K562 (cell line): ENCODE results near the gene GORASP1. TPM values are rescaled to one million over a fixed set of nuclear protein-coding genes. Genes with fewer than 3 reads are reported as not detected.
A peak's percentile ranks its signal among the peaks of the same experiment; 100 is the strongest.

Experiments used
- ATF1 ChIP-seq, 2 experiments: fragments of 450-650 bp in 1 of 2; IDR thresholded peaks; 2 replicates each; pipeline ENCODE4 v1.6.1; 2016; ENCODE audit warnings: missing compliant biosample characterization in 1 of 2, missing genetic modification characterization in 1 of 2
- BDP1 ChIP-seq: IDR thresholded peaks from 3 replicates; pipeline ENCODE4 v1.6.1; 2011; ENCODE audit not compliant: insufficient read length, insufficient read depth
- CXXC5 ChIP-seq: fragments of 250-450 bp; sonication (Bioruptor Pico); IDR thresholded peaks from 2 replicates; pipeline ENCODE4 v1.8.0; 2022; ENCODE audit warnings: inconsistent platforms, mild to moderate bottlenecking, moderate library complexity
- ETV5 ChIP-seq: sonication (generic); formaldehyde crosslinking; IDR thresholded peaks from 2 replicates; pipeline ENCODE4 v1.4.0; 2020; ENCODE audit warnings: low read depth, mild to moderate bottlenecking, missing genetic modification reagents
- EZH2 ChIP-seq: IDR thresholded peaks from 2 replicates; pipeline ENCODE4 v1.6.1; 2012; ENCODE audit warnings: low read depth, mild to moderate bottlenecking, inconsistent platforms, low read length, borderline replicate concordance
- FOXP1 ChIP-seq: sonication (generic); formaldehyde crosslinking; IDR thresholded peaks from 2 replicates; pipeline ENCODE4 v1.8.0; 2022; ENCODE audit warnings: mild to moderate bottlenecking, missing genetic modification reagents
- GATA2 ChIP-seq: sonication (generic); formaldehyde crosslinking; IDR thresholded peaks from 2 replicates; pipeline ENCODE4 v1.4.0; 2020; ENCODE audit warnings: mild to moderate bottlenecking, missing genetic modification reagents
- GATAD2A ChIP-seq: fragments of 450-650 bp; IDR thresholded peaks from 2 replicates; pipeline ENCODE4 v1.6.1; 2017
- HIVEP1 ChIP-seq: fragments of 250-450 bp; sonication (Bioruptor Pico); IDR thresholded peaks from 2 replicates; pipeline ENCODE4 v1.4.0; 2020; ENCODE audit warnings: mild to moderate bottlenecking
- KAT8 ChIP-seq: fragments of 450-650 bp; IDR thresholded peaks from 2 replicates; pipeline ENCODE4 v1.6.1; 2016; ENCODE audit warnings: low read depth, mild to moderate bottlenecking
- LEF1 ChIP-seq: fragments of 450-650 bp; IDR thresholded peaks from 2 replicates; pipeline ENCODE4 v1.6.1; 2016; ENCODE audit warnings: mild to moderate bottlenecking
- MEF2D ChIP-seq: conservative IDR thresholded peaks from 2 replicates; pipeline ENCODE4 v1.6.1; 2016; ENCODE audit warnings: low read depth, missing genetic modification characterization, missing compliant biosample characterization
- POLR3A ChIP-seq: IDR thresholded peaks from 2 replicates; pipeline ENCODE4 v1.6.1; 2011; ENCODE audit warnings: borderline replicate concordance, mild to moderate bottlenecking, moderate library complexity; ENCODE audit not compliant: insufficient read length, insufficient read depth; ENCODE audit errors: extremely low read depth
- RB1 ChIP-seq: fragments of 450-650 bp; IDR thresholded peaks from 2 replicates; pipeline ENCODE4 v1.6.1; 2017; ENCODE audit warnings: low read depth, mild to moderate bottlenecking
- RBM15 ChIP-seq: fragments of 200-400 bp; formaldehyde crosslinking; IDR thresholded peaks from 2 replicates; pipeline ENCODE4 v1.6.1; 2018; ENCODE audit warnings: mild to moderate bottlenecking, low read length, moderate library complexity; ENCODE audit not compliant: insufficient read depth
- TAL1 ChIP-seq: fragments of 450-650 bp; IDR thresholded peaks from 2 replicates; pipeline ENCODE4 v1.6.1; 2016; ENCODE audit warnings: mild to moderate bottlenecking
- TARDBP ChIP-seq: fragments of 450-650 bp; IDR thresholded peaks from 2 replicates; pipeline ENCODE4 v1.6.1; 2016
- TCFL5 ChIP-seq: fragments of 250-450 bp; sonication (Bioruptor Pico); conservative IDR thresholded peaks from 2 replicates; pipeline ENCODE4 v1.6.1; 2021; ENCODE audit warnings: mild to moderate bottlenecking, moderate library complexity, matching md5 sums
- TEAD4 ChIP-seq, 2 experiments: sonication (generic) in 1 of 2; formaldehyde crosslinking in 1 of 2; IDR thresholded peaks; 2 replicates each; pipeline versions ENCODE4 v1.6.1 to v1.8.0; 2012 to 2022; ENCODE audit warnings: borderline replicate concordance in 1 of 2, inconsistent platforms in 1 of 2, low read length in 1 of 2, mild to moderate bottlenecking in 1 of 2, missing genetic modification reagents in 1 of 2
- ZNF146 ChIP-seq: IDR thresholded peaks from one replicate; pipeline ENCODE4 v1.6.1; 2018; ENCODE audit warnings: missing compliant biosample characterization; ENCODE audit not compliant: unreplicated experiment
- ZNF24 ChIP-seq: fragments of 450-650 bp; IDR thresholded peaks from 2 replicates; pipeline ENCODE4 v1.6.1; 2016
- ZNF436 ChIP-seq: fragments of 250-450, 450-650 bp; sonication (Bioruptor Pico); formaldehyde crosslinking; IDR thresholded peaks from 2 replicates; pipeline ENCODE4 v1.7.0; 2020; ENCODE audit warnings: mild to moderate bottlenecking
- ZNF583 ChIP-seq: fragments of 250-450 bp; sonication (Bioruptor Pico); IDR thresholded peaks from 2 replicates; pipeline ENCODE4 v1.4.0; 2020
- ZNF780A ChIP-seq: fragments of 250-450 bp; sonication (Bioruptor Pico); IDR thresholded peaks from 2 replicates; pipeline ENCODE4 v1.5.0; 2021; ENCODE audit warnings: mild to moderate bottlenecking
- polyA plus RNA-seq, 8 experiments: library from polyadenylated mRNA; depleted of rRNA in 4 of 8; stranded (reverse) in 5 of 8; unstranded in 3 of 8; fragments of >200 nt; fragmentation: Nextera tagmentation in 2 of 8; fragmentation: Illumina TruSeq in 1 of 8; extraction: Ambion mirVana in 2 of 8; extraction: Trizol in 1 of 8; gene quantifications; 2 replicates each; pipeline versions ENCODE4 v1.2.1 to v1.2.3, GENCODE V29; 2011 to 2014; ENCODE audit warnings: inconsistent platforms in 1 of 8, missing spikeins in 1 of 8
- total RNA-seq, 7 experiments: library from RNA; depleted of rRNA in 6 of 7; stranded (reverse); fragments of >200 nt in 6 of 7; fragmentation: Illumina TruSeq in 2 of 7; extraction: Trizol in 2 of 7; gene quantifications; 2 replicates each; pipeline versions ENCODE4 v1.2.1 to v1.2.3, GENCODE V29; 2011 to 2021; ENCODE audit warnings: low replicate concordance in 1 of 7
- TF ChIP-seq, protein P1 (sequence below), 2 experiments: fragments of 450-650 bp in 1 of 2; sonication (generic) in 1 of 2; formaldehyde crosslinking in 1 of 2; IDR thresholded peaks in 1 of 2; conservative IDR thresholded peaks in 1 of 2; 2 replicates each; pipeline versions ENCODE4 v1.6.1 to v1.8.1; 2016 to 2023; ENCODE audit warnings: mild to moderate bottlenecking in 2 of 2, moderate library complexity in 2 of 2, inconsistent platforms in 1 of 2, missing genetic modification reagents in 1 of 2
- TF ChIP-seq, protein P2 (sequence below): sonication (generic); formaldehyde crosslinking; IDR thresholded peaks from 2 replicates; pipeline ENCODE4 v1.9.0; 2022; ENCODE audit warnings: mild to moderate bottlenecking, missing genetic modification reagents
- TF ChIP-seq, protein P3 (sequence below): fragments of 250-450 bp; sonication (Bioruptor Pico); IDR thresholded peaks from 2 replicates; pipeline ENCODE4 v1.8.0; 2022; ENCODE audit warnings: moderate library complexity, mild to moderate bottlenecking, inconsistent platforms

The GORASP1 gene
- total and polyA plus RNA-seq, 9 of the 15 experiments (the other 6 are each of a cell fraction or from before 2014, with no cell fraction given), result 8.4 to 87.9 (median 67.6) TPM

DNA sequence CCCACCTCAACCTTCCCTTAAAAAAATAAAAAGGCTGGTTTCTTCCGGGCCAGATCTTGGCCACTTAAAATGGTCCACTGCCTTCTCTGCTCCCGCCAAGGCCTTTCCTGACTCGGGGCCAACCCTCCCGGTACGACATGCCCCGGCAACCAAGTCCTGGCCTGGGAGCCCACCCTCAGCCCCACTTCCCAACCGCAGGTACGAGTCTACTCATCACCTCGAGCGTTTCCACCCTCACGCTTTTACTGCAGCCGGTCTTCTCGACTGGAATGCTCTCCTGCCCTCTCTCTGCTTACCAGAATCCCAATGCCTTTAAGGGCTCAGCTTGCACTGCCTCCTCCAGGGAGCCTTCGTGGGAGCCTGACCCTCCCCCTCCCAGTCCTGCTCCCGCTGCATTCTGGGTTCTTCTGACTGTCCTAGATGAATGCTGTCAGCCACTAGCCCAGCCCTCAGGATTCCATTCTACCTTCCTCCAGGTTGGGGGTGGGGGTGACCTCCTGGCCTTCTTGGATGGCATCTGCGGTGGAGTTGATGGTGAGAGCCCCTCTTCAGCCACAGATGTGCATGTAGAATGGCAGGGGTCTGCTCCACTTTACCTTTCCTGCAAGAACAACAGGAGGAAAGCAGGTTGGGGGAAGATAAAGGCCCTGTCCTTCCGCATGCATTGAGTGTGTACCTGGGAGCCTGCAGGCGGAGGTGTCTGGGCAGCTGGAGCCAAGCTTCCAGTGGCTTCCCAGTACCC lies 47.0 kb upstream of the GORASP1 start (continued):
- TF ChIP-seq ATF1 (CRISPR knock-in tag; IDR thresholded peaks at IDR 0.05), result no peak
- 0 out of 2 replicates have a peak, but pooled peaks have one; percentile 31 for TF ChIP-seq ATF1 (tag; IDR thresholded peaks at IDR 0.05)
- TF ChIP-seq TARDBP, result peak; percentile 58; the same call in 1 of the 2 replicates
- no peak for TF ChIP-seq GATAD2A
- TF ChIP-seq EZH2, result no peak
- TF ChIP-seq RBM15, result no peak
- no peak for TF ChIP-seq KAT8
- no peak for TF ChIP-seq ZNF146 (CRISPR knock-in tag)
- no peak for TF ChIP-seq POLR3A
- no peak for TF ChIP-seq ZNF583 (CRISPR knock-in tag)
- 0 out of 2 replicates have a peak, but pooled peaks have one; percentile 39 for TF ChIP-seq HIVEP1
- no peak for TF ChIP-seq GATA2
- TF ChIP-seq ZNF436 (CRISPR knock-in tag), result peak; percentile 96
- no peak for TF ChIP-seq MEF2D (tag)
- TF ChIP-seq LEF1, result peak; percentile 65; the same call in 1 of the 2 replicates
- TF ChIP-seq BDP1, result no peak
- TF ChIP-seq CXXC5 (CRISPR knock-in tag), result peak; percentile 27
- no peak; the same call in 1 of the 2 replicates for TF ChIP-seq RB1
- TF ChIP-seq, protein P1, sequence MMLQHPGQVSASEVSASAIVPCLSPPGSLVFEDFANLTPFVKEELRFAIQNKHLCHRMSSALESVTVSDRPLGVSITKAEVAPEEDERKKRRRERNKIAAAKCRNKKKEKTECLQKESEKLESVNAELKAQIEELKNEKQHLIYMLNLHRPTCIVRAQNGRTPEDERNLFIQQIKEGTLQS (IDR thresholded peaks at IDR 0.05), result no peak
- TF ChIP-seq, protein P1 (CRISPR knock-in tag; conservative IDR thresholded peaks at IDR 0.05), result peak; percentile 20; the same call in 1 of the 2 replicates
- no peak for TF ChIP-seq FOXP1
- TF ChIP-seq, protein P2, sequence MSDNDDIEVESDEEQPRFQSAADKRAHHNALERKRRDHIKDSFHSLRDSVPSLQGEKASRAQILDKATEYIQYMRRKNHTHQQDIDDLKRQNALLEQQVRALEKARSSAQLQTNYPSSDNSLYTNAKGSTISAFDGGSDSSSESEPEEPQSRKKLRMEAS (CRISPR knock-in tag), result no peak
- 0 out of 2 replicates have a peak, but pooled peaks have one; percentile 15 for TF ChIP-seq TEAD4 (IDR thresholded peaks at IDR 0.05; ENCODE audit: low read length)
- no peak for TF ChIP-seq TEAD4 (CRISPR knock-in tag; IDR thresholded peaks at IDR 0.05; ENCODE audit: borderline replicate concordance)
- no peak for TF ChIP-seq TAL1
- TF ChIP-seq ZNF24, result no peak
- TF ChIP-seq, protein P3, sequence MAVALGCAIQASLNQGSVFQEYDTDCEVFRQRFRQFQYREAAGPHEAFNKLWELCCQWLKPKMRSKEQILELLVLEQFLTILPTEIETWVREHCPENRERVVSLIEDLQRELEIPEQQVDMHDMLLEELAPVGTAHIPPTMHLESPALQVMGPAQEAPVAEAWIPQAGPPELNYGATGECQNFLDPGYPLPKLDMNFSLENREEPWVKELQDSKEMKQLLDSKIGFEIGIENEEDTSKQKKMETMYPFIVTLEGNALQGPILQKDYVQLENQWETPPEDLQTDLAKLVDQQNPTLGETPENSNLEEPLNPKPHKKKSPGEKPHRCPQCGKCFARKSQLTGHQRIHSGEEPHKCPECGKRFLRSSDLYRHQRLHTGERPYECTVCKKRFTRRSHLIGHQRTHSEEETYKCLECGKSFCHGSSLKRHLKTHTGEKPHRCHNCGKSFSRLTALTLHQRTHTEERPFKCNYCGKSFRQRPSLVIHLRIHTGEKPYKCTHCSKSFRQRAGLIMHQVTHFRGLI, result no peak
- no peak for TF ChIP-seq ZNF780A (CRISPR knock-in tag)
- no peak; the same call in 1 of the 2 replicates for TF ChIP-seq ETV5 (CRISPR knock-in tag)
- TF ChIP-seq TCFL5 (CRISPR knock-in tag), result no peak
